ENCODE data around the gene CROT.

The CROT gene

GRCh38 chr7:87413029-87413428, 67.6 kb downstream of the CROT start:
- no peak overlapping the region for H3K4me3 Mint-ChIP-seq
- peaks cover 4% of the 10 kb centered on the region for H3K27me3 Mint-ChIP-seq (ENCODE audit: low read depth)
- H3K27ac Mint-ChIP-seq, result no peak overlapping the region
- no peaks in the 10 kb centered on the region for H3K9me3 Mint-ChIP-seq
- TF ChIP-seq, protein P1, sequence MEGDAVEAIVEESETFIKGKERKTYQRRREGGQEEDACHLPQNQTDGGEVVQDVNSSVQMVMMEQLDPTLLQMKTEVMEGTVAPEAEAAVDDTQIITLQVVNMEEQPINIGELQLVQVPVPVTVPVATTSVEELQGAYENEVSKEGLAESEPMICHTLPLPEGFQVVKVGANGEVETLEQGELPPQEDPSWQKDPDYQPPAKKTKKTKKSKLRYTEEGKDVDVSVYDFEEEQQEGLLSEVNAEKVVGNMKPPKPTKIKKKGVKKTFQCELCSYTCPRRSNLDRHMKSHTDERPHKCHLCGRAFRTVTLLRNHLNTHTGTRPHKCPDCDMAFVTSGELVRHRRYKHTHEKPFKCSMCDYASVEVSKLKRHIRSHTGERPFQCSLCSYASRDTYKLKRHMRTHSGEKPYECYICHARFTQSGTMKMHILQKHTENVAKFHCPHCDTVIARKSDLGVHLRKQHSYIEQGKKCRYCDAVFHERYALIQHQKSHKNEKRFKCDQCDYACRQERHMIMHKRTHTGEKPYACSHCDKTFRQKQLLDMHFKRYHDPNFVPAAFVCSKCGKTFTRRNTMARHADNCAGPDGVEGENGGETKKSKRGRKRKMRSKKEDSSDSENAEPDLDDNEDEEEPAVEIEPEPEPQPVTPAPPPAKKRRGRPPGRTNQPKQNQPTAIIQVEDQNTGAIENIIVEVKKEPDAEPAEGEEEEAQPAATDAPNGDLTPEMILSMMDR (IDR thresholded peaks at IDR 0.05; ENCODE audit: unreplicated experiment in 3 of 3), result no peak
- H3K36me3 Mint-ChIP-seq (ENCODE audit: low read depth), result no peaks in the 10 kb centered on the region
- no peaks in the 10 kb centered on the region for H3K4me1 Mint-ChIP-seq

GRCh38 chr7:87413951-87414793, 68.7 kb downstream of the CROT start:
- Mint-ChIP-seq H3K27me3 (ENCODE audit: low read depth) (peaks cover 4% of the 10 kb centered on the region), H3K9me3 (no peaks in the 10 kb centered on the region), H3K4me3 (no peak overlapping the region), H3K27ac (no peak overlapping the region), H3K4me1 (no peaks in the 10 kb centered on the region), H3K36me3 (ENCODE audit: low read depth) (no peaks in the 10 kb centered on the region)
- TF ChIP-seq, protein P1 (IDR thresholded peaks at IDR 0.05; ENCODE audit: unreplicated experiment in 3 of 3), result no peak

DNA sequence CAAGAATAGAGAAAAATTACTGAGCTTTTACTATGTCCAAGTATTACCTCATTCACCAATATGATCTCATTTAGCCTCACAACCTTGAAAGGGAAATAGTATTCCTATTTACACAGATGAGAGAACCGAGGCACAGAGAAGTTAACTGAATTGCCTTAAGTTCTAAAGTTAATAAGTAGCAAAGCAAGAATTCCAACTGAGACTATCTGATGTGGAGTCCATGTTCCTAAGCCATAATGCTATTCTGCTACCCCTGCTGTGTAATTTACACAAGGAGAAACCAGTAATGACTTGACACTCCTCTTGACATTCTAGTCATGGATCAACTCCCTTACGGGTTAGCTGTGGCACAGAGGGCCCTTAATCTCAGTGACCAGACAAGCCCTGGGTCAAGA, 69.3 kb downstream of the CROT start:
- H3K27me3 Mint-ChIP-seq (ENCODE audit: low read depth), result peaks cover 4% of the 10 kb centered on the region

GRCh38 chr7:87416682-87417587, 71.5 kb downstream of the CROT start:
- no peak overlapping the region for H3K4me3 Mint-ChIP-seq
- no peaks in the 10 kb centered on the region for H3K36me3 Mint-ChIP-seq (ENCODE audit: low read depth)
- TF ChIP-seq, protein P1 (IDR thresholded peaks at IDR 0.05; ENCODE audit: unreplicated experiment in 3 of 3), result peak; percentile 72
- no peaks in the 10 kb centered on the region for H3K4me1 Mint-ChIP-seq
- no peaks in the 10 kb centered on the region for H3K9me3 Mint-ChIP-seq
- no peak overlapping the region for H3K27ac Mint-ChIP-seq
- peaks cover 4% of the 10 kb centered on the region for H3K27me3 Mint-ChIP-seq (ENCODE audit: low read depth)

More for the DNA sequence above, 69.3 kb downstream of the CROT start:
- Mint-ChIP-seq H3K4me1 (no peaks in the 10 kb centered on the region), H3K36me3 (ENCODE audit: low read depth) (no peaks in the 10 kb centered on the region), H3K9me3 (no peaks in the 10 kb centered on the region), H3K27ac (peak overlapping the region in 1 of 3 experiments; percentile 28), H3K4me3 (no peak overlapping the region)
- TF ChIP-seq, protein P1 (IDR thresholded peaks at IDR 0.05; ENCODE audit: unreplicated experiment in 3 of 3), result no peak

GRCh38 chr7:87420173-87420572, 74.7 kb downstream of the CROT start:
- no peak overlapping the region for H3K27ac Mint-ChIP-seq
- no peaks in the 10 kb centered on the region for H3K9me3 Mint-ChIP-seq
- H3K27me3 Mint-ChIP-seq (ENCODE audit: low read depth), result peaks cover 4% of the 10 kb centered on the region
- TF ChIP-seq, protein P1 (IDR thresholded peaks at IDR 0.05; ENCODE audit: unreplicated experiment in 3 of 3), result no peak
- H3K4me3 Mint-ChIP-seq, result no peak overlapping the region
- no peaks in the 10 kb centered on the region for H3K36me3 Mint-ChIP-seq (ENCODE audit: low read depth)
- H3K4me1 Mint-ChIP-seq, result no peaks in the 10 kb centered on the region

All from nephron (organoid).